WI38 (cell line): ENCODE results near the gene HRH3.

Experiments used
- H3K4me3 ChIP-seq: 2 replicates; pipeline ENCODE4 v1.5.1; 2011; ENCODE audit warnings: low read depth, mild to moderate bottlenecking, control low read depth, low read length
- TF ChIP-seq, protein P1 (sequence below): IDR thresholded peaks from 2 replicates; pipeline ENCODE4 v1.5.1; 2012; ENCODE audit warnings: low read depth, mild to moderate bottlenecking, control low read depth, low read length

Gene HRH3

GRCh38 chr20:62179162-62179504 lies 40.9 kb downstream of the HRH3 start:
- TF ChIP-seq, protein P1, sequence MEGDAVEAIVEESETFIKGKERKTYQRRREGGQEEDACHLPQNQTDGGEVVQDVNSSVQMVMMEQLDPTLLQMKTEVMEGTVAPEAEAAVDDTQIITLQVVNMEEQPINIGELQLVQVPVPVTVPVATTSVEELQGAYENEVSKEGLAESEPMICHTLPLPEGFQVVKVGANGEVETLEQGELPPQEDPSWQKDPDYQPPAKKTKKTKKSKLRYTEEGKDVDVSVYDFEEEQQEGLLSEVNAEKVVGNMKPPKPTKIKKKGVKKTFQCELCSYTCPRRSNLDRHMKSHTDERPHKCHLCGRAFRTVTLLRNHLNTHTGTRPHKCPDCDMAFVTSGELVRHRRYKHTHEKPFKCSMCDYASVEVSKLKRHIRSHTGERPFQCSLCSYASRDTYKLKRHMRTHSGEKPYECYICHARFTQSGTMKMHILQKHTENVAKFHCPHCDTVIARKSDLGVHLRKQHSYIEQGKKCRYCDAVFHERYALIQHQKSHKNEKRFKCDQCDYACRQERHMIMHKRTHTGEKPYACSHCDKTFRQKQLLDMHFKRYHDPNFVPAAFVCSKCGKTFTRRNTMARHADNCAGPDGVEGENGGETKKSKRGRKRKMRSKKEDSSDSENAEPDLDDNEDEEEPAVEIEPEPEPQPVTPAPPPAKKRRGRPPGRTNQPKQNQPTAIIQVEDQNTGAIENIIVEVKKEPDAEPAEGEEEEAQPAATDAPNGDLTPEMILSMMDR: no peak
- no peak overlapping the region for H3K4me3 ChIP-seq

- H3K4me3 ChIP-seq: no peak overlapping the region
- TF ChIP-seq, protein P1: no peak
Observed at GRCh38 chr20:62178316-62179161, 41.5 kb downstream of the HRH3 start.

DNA sequence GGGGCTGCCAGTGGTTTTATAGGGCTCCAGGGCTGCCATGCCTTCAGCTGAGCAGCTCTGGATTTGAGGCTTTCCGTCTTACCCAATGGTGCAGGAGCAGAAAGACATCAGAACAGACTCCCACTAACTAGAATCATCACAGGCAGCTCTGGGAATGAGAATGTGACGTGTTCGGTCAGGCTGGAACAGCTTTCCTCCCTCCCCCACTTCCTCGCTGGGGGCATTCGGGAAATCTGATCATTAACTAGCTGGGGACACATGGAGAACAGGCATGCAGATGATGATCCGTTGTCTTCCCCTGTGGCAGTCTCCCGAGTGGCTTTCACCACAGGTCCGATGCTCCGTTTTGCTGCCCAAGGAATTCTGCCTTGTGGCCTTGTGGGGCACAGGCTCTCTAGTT lies 42.8 kb downstream of the HRH3 start:
- no peak overlapping the region for H3K4me3 ChIP-seq

DNA sequence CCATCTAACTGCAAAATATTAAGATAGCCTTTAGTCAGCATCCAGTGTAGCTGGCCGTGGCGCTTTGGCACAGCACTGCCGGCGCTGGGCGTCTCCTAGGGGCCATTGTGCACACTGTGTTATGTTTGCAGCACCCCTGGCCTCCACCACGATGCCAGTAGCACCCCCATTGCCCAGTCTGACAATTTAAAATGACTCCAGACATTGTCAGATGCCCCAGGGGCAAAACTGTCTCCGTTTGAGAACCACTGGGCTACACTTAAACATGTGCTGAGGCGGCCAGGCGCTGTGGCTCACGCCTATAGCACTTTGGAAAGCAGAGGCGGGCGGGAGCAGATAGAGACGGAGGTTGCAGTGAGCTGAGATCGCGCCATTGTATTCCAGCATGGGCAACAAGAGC lies 43.2 kb downstream of the HRH3 start:
- TF ChIP-seq, protein P1: no peak

More for the DNA sequence above, 42.8 kb downstream of the HRH3 start:
- TF ChIP-seq, protein P1: no peak

GRCh38 chr20:62175711-62176110 lies 44.4 kb downstream of the HRH3 start:
- TF ChIP-seq, protein P1: no peak
- no peak overlapping the region for H3K4me3 ChIP-seq

More for the DNA sequence above, 43.2 kb downstream of the HRH3 start:
- no peak overlapping the region for H3K4me3 ChIP-seq

GRCh38 chr20:62174870-62175624 lies 45.0 kb downstream of the HRH3 start:
- no peak overlapping the region for H3K4me3 ChIP-seq
- TF ChIP-seq, protein P1: no peak
